Naive thymus-derived CD8-positive, alpha-beta T cell (primary cell): ENCODE results near the gene FAM83F. TPM values are rescaled to one million over a fixed set of nuclear protein-coding genes. Genes with fewer than 3 reads are reported as not detected.

Source experiments
- ATAC-seq, 2 donors: fragments of 150-1000 bp; cut with Tn5 transposase in 1 of 2; sonication (Bioruptor Pico), chemical (Tn5 transposase) in 1 of 2; 1 replicate in 1 of 2; 2 replicates in 1 of 2; pipeline ENCODE4 v1.10.0; 2021; ENCODE audit warnings: mild to moderate bottlenecking in 2 of 2, moderate library complexity in 2 of 2
- POLR2A ChIA-PET: fragments of 350-600 bp; sonication (Branson Sonifier 250); formaldehyde crosslinking; loops from one replicate; lab custom pipeline; 2021; ENCODE audit warnings: antibody characterized with exemption; lab: Charles Lee
- DNase-seq, 10 donors: peaks; one replicate each; pipeline versions ENCODE4 v3.0.0 to v3.0.0-alpha.2; 2020 to 2022
- H3K27ac Mint-ChIP-seq, 10 donors: one replicate each; pipeline ENCODE4 v1.8.0; 2020 to 2022; ENCODE audit warnings: mild to moderate bottlenecking in 10 of 10, mixed read lengths in 10 of 10, moderate library complexity in 4 of 10, inconsistent platforms in 1 of 10
- H3K27me3 Mint-ChIP-seq, 5 donors: one replicate each; pipeline ENCODE4 v1.8.0; 2021 to 2022; ENCODE audit warnings: mixed read lengths in 5 of 5
- H3K36me3 Mint-ChIP-seq, 3 donors: one replicate each; pipeline ENCODE4 v1.8.0; 2020 to 2022; ENCODE audit warnings: mixed read lengths in 3 of 3, mild to moderate bottlenecking in 2 of 3, inconsistent platforms in 1 of 3
- H3K4me1 Mint-ChIP-seq, 4 donors: one replicate each; pipeline ENCODE4 v1.8.0; 2021 to 2022; ENCODE audit warnings: mixed read lengths in 4 of 4
- H3K4me3 Mint-ChIP-seq, 10 donors: one replicate each; pipeline ENCODE4 v1.8.0; 2020 to 2022; ENCODE audit warnings: mild to moderate bottlenecking in 10 of 10, mixed read lengths in 10 of 10, moderate library complexity in 6 of 10, inconsistent platforms in 1 of 10
- H3K9me3 Mint-ChIP-seq, 9 donors: one replicate each; pipeline ENCODE4 v1.8.0; 2020 to 2022; ENCODE audit warnings: mixed read lengths in 9 of 9, mild to moderate bottlenecking in 3 of 9, inconsistent platforms in 1 of 9, moderate library complexity in 1 of 9
- polyA plus RNA-seq, 3 donors: library from polyadenylated mRNA; unstranded; fragments of 300-500 nt; fragmentation: Illumina TruSeq; gene quantifications; one replicate each; pipeline ENCODE4 v1.2.3, GENCODE V29; 2021
- total RNA-seq, 8 experiments: library from RNA in 2 of 8; stranded (reverse) in 2 of 8; gene quantifications; one replicate each; pipeline ENCODE4 v1.2.3 and lab custom pipeline; 2021 to 2026

Gene FAM83F
- total and polyA plus RNA-seq, 5 experiments from 2014 or later = 0.01 to 1.2 (median 0.22) TPM; not detected in 1

DNA sequence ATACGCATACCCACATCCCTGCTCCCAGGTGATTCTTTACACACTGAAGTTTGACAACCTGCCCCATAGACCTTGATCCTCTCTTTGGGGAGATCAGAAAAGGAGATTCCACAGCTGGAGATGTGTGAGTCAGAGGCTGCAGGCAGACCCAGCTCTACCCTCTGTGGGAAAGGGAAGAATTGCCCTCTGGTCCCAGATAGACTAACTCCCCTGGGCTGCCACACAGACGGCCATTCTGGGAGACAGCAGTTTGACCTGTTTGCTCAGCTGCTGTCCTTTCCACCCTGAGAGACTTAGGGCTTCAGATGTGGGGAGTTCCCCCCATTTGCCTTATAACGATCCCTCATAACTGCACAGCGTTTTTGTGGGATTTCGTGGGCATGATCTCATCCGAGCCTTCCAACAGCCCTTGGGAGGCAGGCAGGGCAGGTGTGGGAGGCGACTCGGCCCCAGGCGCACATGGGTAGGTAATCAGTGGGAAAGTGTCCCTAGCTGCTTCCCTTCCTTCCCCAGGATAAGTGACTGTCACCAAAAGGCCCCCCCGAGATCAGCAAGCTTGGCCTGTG lies 14.1 kb downstream of the FAM83F start:
- Mint-ChIP-seq H3K27me3 (peaks cover 0 to 18% (median 4%) of the 10 kb centered on the region in 5 donors), H3K9me3 (no peaks in the 10 kb centered on the region), H3K4me3 (peak overlapping the region in 4 of 10 donors; percentile 20 to 73 (median 34))

DNA sequence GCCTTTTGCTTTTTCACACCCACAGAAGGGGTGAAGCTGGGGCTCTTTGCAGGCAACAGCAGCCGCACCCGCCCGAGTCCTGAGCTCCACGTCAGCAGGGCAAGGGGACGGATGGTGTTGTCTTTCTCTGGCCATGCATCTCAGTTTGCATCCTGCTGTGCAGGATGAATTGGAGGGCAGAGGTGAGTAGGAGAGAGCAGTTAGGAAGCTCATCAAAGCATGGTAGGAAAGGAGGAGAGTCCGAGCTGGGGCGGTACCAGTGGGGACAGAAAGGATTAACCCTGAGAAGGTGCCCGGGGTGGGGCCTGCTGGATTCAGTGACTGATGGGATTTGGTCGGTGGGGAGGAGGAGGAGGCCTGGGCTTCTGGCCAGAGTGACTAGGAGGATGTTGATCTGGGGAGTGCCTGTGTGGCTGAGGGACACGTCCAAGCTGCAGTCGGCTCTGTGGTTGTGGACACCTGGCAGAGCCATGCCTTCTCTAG lies 14.6 kb downstream of the FAM83F start:
- H3K4me3 Mint-ChIP-seq = peak overlapping the region; percentile 65 to 86 (median 78)
- no peaks in the 10 kb centered on the region for H3K36me3 Mint-ChIP-seq
- no peak for DNase-seq
- peaks cover 6 to 24% (median 19%) of the 10 kb centered on the region in 4 donors for H3K4me1 Mint-ChIP-seq
- peaks cover 0 to 20% (median 4%) of the 10 kb centered on the region in 5 donors for H3K27me3 Mint-ChIP-seq
- peak in 1 of 2 donors; percentile 21 for ATAC-seq
- no peaks in the 10 kb centered on the region for H3K9me3 Mint-ChIP-seq
- POLR2A ChIA-PET = interaction anchor here (0.7 to 2.1 kb wide), 7 partner anchors 9 to 474 kb away, joined by 3 to 8 read pairs (median 4); no protein-coding TSS in a partner anchor
- peak overlapping the region; percentile 44 to 95 (median 85) for H3K27ac Mint-ChIP-seq

More for the DNA sequence above, 14.1 kb downstream of the FAM83F start:
- POLR2A ChIA-PET = interaction anchor here (1.2 to 2.1 kb wide), 5 partner anchors 8 to 474 kb away, joined by 3 to 8 read pairs (median 4); no protein-coding TSS in a partner anchor
- peak overlapping the region in 3 of 10 donors; percentile 69 to 94 (median 75) for H3K27ac Mint-ChIP-seq
- ATAC-seq (no peak), DNase-seq (no peak)
- H3K4me1 Mint-ChIP-seq = peaks cover 6 to 24% (median 19%) of the 10 kb centered on the region in 4 donors
- no peaks in the 10 kb centered on the region for H3K36me3 Mint-ChIP-seq

DNA sequence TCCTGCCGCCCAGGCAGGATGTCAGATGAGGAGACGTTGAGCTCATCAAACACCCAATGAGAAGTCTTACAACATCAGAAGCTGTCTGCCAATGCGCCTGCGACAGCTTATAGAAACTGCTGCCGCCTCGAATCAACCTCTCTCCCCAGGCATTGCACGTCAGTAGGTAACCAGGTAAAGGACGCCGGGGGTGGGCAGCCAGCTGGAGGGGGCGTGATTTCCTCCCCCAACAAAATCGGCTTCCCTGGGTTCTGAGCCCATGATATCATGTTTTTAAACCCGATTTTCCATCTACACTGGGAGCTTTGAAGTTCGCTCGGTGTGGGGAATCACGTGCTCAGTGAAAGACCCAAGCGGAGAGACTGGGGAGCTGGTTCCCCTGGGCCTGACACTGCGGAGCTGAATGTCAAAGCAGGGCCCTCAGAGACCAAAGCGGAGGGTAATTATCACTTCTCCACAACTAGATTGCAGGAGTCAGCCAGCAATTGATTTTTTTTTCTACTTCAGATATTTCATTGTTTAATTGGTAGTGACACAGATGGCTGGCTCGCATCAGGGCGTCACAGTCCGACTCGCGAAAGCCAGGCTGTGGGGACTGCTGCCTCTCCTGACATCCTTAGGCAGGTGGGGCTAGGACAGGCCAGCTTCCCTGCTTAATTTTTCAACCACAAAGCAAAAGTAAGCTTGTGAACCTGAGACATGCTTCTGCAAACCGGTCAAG lies 15.4 kb downstream of the FAM83F start:
- POLR2A ChIA-PET = interaction anchor here (0.5 to 2.1 kb wide), 11 partner anchors 10 to 490 kb away, joined by 3 to 8 read pairs (median 4); no protein-coding TSS in a partner anchor
- Mint-ChIP-seq H3K4me3 (peak overlapping the region; percentile 65 to 86 (median 78)), H3K36me3 (no peaks in the 10 kb centered on the region), H3K27ac (peak overlapping the region; percentile 19 to 95 (median 85)), H3K27me3 (peaks cover 0 to 20% (median 4%) of the 10 kb centered on the region in 5 donors), H3K9me3 (no peaks in the 10 kb centered on the region), H3K4me1 (peaks cover 6 to 24% (median 19%) of the 10 kb centered on the region in 4 donors)
- peak; percentile 94 to 96 for ATAC-seq
- peak in 9 of 10 donors; percentile 38 to 78 (median 62) for DNase-seq

DNA sequence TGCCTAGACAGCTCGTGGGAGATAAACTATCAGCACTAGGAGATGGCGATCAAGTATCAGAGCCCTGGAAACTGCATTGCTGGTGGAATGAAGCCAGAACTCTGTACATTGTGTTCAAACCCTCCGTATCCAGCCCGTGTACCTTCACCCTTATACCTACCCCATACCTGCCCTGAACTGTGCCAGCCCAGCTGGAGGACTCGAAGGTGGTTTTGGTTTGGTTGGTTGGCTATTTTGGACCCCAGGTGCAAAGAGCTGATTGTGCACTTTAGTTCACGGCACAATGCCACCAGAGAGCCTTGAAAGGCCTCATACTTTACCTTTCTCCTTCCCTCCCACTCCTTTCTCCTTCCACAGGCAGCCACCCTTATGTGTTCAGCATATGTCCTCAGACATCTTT lies 16.0 kb downstream of the FAM83F start:
- H3K27me3 Mint-ChIP-seq = peaks cover 0 to 20% (median 4%) of the 10 kb centered on the region in 5 donors
- peak overlapping the region in 6 of 10 donors; percentile 37 to 90 (median 66) for H3K27ac Mint-ChIP-seq
- peaks cover 6 to 24% (median 19%) of the 10 kb centered on the region in 4 donors for H3K4me1 Mint-ChIP-seq
- DNase-seq = no peak
- no peak for ATAC-seq
- H3K4me3 Mint-ChIP-seq = peak overlapping the region in 4 of 10 donors; percentile 48 to 78 (median 70)
- no peaks in the 10 kb centered on the region for H3K36me3 Mint-ChIP-seq
- H3K9me3 Mint-ChIP-seq = no peaks in the 10 kb centered on the region
- POLR2A ChIA-PET = interaction anchor here (1.1 to 2.1 kb wide), 5 partner anchors 63 to 491 kb away, joined by 3 to 5 read pairs (median 4); no protein-coding TSS in a partner anchor

DNA sequence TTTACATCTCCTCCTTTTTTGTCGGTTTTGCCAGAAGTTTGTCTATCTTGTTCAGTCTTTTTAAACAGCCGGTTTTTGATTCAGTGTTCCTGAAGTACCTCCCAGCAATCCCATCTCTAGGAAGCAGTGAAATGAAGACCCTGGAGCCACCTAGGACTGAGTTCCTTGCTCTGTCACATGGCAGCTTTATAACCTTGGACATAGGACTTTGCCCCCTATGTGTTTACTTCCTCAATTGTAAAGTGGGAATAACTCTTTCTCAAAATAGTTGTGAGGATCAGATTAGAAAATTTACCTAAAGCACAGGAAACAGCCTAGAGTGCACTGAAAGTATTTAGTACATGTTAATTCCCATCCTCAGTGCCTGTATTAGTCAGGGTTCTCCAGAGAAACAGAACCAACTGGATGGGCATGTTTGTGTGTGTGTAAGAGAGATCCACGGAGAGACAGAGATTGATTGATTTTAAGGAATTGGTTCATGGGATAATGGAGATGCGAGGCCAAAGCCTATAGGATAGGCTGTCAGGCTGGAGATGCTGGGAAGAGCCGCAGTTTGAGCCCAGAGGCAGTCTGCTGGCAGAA lies 20.0 kb downstream of the FAM83F start:
- ATAC-seq = no peak
- no peak overlapping the region for H3K4me3 Mint-ChIP-seq
- no peaks in the 10 kb centered on the region for H3K36me3 Mint-ChIP-seq
- peaks cover 0 to 15% (median 0%) of the 10 kb centered on the region in 5 donors for H3K27me3 Mint-ChIP-seq
- H3K9me3 Mint-ChIP-seq = no peaks in the 10 kb centered on the region
- POLR2A ChIA-PET = interaction anchor here (0.6 kb wide), 1 partner anchor 549 kb away, joined by 5 read pairs; no protein-coding TSS in a partner anchor
- H3K27ac Mint-ChIP-seq = no peak overlapping the region
- H3K4me1 Mint-ChIP-seq = peaks cover under 1 to 16% (median 7%) of the 10 kb centered on the region in 4 donors
- DNase-seq = no peak

DNA sequence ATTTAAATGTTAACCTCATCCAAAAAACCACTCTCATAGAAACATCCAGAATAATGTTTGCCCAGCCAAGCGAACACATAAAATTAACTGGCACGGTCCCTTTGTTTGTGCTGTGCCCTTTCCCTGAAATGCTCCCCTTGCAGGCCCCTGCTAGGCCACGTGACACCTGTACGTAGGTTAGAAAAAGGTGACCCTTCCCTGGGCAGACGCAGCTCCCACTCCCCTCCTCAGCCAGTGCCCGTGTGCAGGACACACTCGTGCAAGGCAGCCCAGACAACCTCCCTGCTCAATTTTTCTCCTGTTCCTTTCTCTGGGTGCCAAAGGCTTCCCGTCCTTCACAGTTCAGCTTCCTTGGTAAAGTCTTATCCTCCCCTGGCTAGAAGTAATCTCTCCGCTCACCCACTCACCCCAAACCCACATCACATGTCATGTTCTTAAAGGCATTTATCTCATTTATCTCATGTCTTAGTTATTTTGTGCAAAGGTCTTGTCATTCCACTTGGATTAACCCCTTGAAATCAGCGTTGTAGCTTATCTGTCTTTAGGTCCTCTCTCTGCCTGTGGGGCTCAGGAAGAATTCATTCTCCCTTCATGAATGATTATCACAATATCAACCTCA lies 20.7 kb downstream of the FAM83F start:
- Mint-ChIP-seq H3K27me3 (peaks cover 0 to 15% (median 0%) of the 10 kb centered on the region in 5 donors), H3K36me3 (no peaks in the 10 kb centered on the region), H3K4me1 (peaks cover 0 to 9% (median 2%) of the 10 kb centered on the region in 4 donors), H3K27ac (no peak overlapping the region), H3K9me3 (no peaks in the 10 kb centered on the region), H3K4me3 (no peak overlapping the region)
- ATAC-seq (no peak), DNase-seq (no peak)
- POLR2A ChIA-PET = interaction anchor here (0.6 kb wide), 1 partner anchor 550 kb away, joined by 5 read pairs; no protein-coding TSS in a partner anchor

DNA sequence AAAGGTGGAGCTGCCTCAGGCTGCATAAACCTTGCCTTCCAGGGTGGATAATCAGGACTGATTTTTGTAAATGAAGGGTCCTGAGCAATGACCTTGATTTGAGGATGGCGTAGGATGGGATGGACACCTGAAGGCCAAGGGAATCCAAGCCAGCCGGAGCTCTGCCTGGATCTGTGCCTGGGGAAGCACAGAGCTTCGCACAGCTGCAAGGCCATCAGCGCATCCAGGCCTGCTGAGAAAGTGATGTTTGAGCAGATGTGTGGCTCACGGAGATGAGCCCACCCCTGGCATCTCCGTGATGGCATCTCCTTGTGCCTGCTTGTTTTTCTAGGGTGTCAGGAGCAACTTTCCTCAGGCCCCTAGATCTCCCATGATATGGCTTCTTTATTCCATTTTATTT lies 23.3 kb downstream of the FAM83F start:
- peaks cover 0 to 3% (median 0%) of the 10 kb centered on the region in 5 donors for H3K27me3 Mint-ChIP-seq
- no peak overlapping the region for H3K4me3 Mint-ChIP-seq
- peaks cover 0 to 3% (median 0%) of the 10 kb centered on the region in 4 donors for H3K4me1 Mint-ChIP-seq
- no peak overlapping the region for H3K27ac Mint-ChIP-seq
- no peaks in the 10 kb centered on the region for H3K36me3 Mint-ChIP-seq
- no peak for DNase-seq
- no peaks in the 10 kb centered on the region for H3K9me3 Mint-ChIP-seq
- POLR2A ChIA-PET = no interaction called here
- ATAC-seq = no peak

DNA sequence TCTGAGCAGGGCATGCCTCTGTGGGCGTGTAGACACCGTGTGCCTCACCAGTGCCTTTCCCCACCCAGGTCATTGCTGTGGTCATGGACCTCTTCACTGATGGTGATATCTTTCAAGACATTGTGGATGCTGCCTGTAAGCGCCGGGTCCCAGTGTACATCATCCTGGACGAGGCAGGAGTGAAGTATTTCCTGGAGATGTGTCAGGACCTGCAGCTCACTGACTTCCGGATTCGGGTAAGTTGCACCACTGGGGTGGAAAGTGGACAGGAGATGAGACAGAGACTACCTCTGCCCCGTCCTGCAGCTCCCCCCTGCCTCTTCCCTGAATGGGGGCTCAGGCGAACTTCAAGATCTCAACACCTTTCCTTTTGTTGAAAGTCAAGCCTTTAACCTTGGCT lies 24.3 kb downstream of the FAM83F start:
- no peaks in the 10 kb centered on the region for H3K36me3 Mint-ChIP-seq
- H3K27me3 Mint-ChIP-seq = no peaks in the 10 kb centered on the region
- H3K27ac Mint-ChIP-seq = peak overlapping the region in 1 of 10 donors; percentile 48
- no peaks in the 10 kb centered on the region for H3K9me3 Mint-ChIP-seq
- ATAC-seq (no peak), DNase-seq (no peak)
- peaks cover 0 to 3% (median 0%) of the 10 kb centered on the region in 4 donors for H3K4me1 Mint-ChIP-seq
- POLR2A ChIA-PET = no interaction called here
- H3K4me3 Mint-ChIP-seq = no peak overlapping the region

DNA sequence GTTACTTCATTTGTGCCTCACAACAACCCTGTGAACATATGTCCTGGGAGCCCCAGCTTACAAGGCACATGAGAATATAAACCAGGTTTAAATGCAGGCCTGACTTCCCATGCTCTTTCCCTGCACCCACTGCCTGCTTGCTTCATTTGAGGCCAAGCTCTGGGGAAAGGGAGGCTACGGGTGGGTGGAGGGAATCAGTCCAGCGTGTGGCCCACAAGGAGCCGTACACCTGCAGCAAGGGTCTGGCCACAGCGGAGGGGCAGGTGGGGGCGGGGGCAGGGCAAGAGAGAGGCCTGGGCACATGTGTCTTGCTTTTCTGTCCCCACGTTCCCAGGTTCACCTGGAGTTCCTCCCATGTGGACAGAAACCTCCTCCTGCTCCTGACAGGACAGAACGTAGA lies 26.2 kb downstream of the FAM83F start:
- Mint-ChIP-seq H3K4me3 (no peak overlapping the region), H3K4me1 (peaks cover 2 to 9% (median 7%) of the 10 kb centered on the region in 4 donors), H3K9me3 (no peaks in the 10 kb centered on the region), H3K27ac (no peak overlapping the region), H3K36me3 (no peaks in the 10 kb centered on the region), H3K27me3 (no peaks in the 10 kb centered on the region)
- POLR2A ChIA-PET = no interaction called here
- ATAC-seq = no peak
- no peak for DNase-seq

DNA sequence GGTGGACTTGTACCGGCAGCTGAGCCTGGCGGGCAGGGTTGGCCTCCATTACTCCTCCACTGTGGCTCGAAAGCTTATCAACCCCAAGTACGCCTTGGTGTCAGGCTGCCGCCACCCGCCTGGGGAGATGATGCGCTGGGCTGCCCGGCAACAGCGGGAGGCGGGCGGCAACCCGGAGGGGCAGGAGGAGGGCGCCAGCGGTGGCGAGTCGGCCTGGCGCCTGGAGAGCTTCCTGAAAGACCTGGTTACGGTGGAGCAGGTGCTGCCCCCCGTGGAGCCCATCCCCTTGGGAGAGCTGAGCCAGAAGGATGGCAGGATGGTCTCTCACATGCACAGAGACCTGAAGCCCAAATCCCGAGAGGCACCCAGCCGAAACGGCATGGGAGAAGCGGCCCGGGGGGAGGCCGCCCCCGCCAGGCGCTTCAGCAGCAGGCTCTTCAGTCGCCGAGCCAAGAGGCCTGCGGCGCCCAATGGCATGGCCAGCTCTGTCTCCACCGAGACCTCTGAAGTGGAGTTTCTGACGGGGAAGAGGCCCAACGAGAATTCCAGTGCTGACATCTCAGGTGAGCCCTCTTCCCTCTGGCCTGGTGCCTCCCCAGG lies 26.7 kb downstream of the FAM83F start:
- no peak for ATAC-seq
- no peak overlapping the region for H3K27ac Mint-ChIP-seq
- peaks cover 2 to 9% (median 7%) of the 10 kb centered on the region in 4 donors for H3K4me1 Mint-ChIP-seq
- no peaks in the 10 kb centered on the region for H3K9me3 Mint-ChIP-seq
- POLR2A ChIA-PET = no interaction called here
- DNase-seq = no peak
- no peaks in the 10 kb centered on the region for H3K27me3 Mint-ChIP-seq
- no peaks in the 10 kb centered on the region for H3K36me3 Mint-ChIP-seq
- no peak overlapping the region for H3K4me3 Mint-ChIP-seq

DNA sequence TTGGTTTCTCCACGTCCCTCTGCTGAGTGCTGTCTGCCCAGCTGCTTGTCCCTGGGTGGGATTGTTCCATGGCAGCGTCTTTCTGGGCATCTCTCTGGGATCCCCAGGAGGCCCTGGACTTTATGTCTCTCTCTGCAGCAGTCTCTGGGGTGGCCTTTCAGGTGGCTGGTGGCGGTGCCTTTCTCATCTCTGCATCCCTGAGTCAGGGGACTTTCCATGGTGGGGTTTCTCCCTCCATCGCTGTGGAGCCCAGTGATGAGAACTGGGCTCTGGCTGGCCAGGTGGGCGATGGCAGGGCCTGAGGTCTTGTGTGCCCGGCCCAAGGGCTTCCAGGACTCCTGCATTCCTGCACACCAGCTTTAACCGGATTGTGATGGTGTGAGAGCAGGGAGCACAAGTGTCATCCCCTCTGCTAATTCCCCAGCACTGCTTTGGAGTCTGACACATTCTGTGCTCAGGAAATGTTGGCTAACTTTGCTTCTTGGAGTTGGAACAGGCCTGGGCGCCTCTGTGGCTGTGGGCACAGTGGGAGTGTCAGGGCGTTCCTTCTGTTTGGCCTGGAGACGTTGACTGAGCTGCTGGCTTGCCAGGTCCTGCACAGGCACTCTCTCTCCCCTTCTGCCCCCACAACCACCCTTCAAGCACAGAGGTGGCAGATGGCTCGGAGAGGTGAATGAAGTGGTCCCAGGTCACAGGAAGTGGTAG lies 27.9 kb downstream of the FAM83F start:
- H3K27ac Mint-ChIP-seq = peak overlapping the region in 2 of 10 donors; percentile 59
- H3K9me3 Mint-ChIP-seq = no peaks in the 10 kb centered on the region
- no peak for DNase-seq
- no peaks in the 10 kb centered on the region for H3K36me3 Mint-ChIP-seq
- peaks cover 2 to 8% (median 6%) of the 10 kb centered on the region in 4 donors for H3K4me1 Mint-ChIP-seq
- POLR2A ChIA-PET = interaction anchor here (3.8 kb wide), 1 partner anchor 126 kb away, joined by 22 read pairs; no protein-coding TSS in a partner anchor
- no peak overlapping the region for H3K4me3 Mint-ChIP-seq
- H3K27me3 Mint-ChIP-seq = no peaks in the 10 kb centered on the region
- no peak for ATAC-seq
